Measurements from ENCODE around the gene CDC20B. TPM values are rescaled to one million over a fixed set of nuclear protein-coding genes. Genes with fewer than 3 reads are reported as not detected.
"Not testable (repeated sequence)": the region's sequence is repeated elsewhere in the genome, so short reads cannot be mapped to it uniquely, and the experiment has no call there.

CDC20B gene
- polyA plus RNA-seq, 1 experiment: not detected

- no peak for TF ChIP-seq CTCF (IDR thresholded peaks at IDR 0.05; ENCODE audit: insufficient read depth, low read depth, low read length)
- DNase-seq (ENCODE audit: low read depth): no peak
- POLR2A ChIA-PET: no interaction called here
- CTCF ChIA-PET: interaction anchor here (0.9 to 2.2 kb wide), 2 partner anchors 16 to 152 kb away, joined by 3 to 4 read pairs; no protein-coding TSS in a partner anchor
- Histone ChIP-seq H3K4me3 (ENCODE audit: low read depth, low read length) (no peak overlapping the region), H3K36me3 (ENCODE audit: control insufficient read depth, insufficient read depth, low read length) (no peaks in the 10 kb centered on the region), H3K27me3 (ENCODE audit: control insufficient read depth, insufficient read depth, low read length) (no peaks in the 10 kb centered on the region; the same call in 1 of the 2 replicates)
Measured at GRCh38 chr5:55096182-55096581, 76.8 kb downstream of the CDC20B start.

GRCh38 chr5:55091011-55091410, 82.0 kb downstream of the CDC20B start:
- CTCF ChIA-PET: interaction anchor here (0.6 kb wide), 1 partner anchor 55 kb away, joined by 4 read pairs; no protein-coding TSS in a partner anchor
- POLR2A ChIA-PET; H3K4me3 ChIP-seq (ENCODE audit: low read depth, low read length); H3K27me3 ChIP-seq (ENCODE audit: control insufficient read depth, insufficient read depth, low read length); DNase-seq (ENCODE audit: low read depth); H3K36me3 ChIP-seq (ENCODE audit: control insufficient read depth, insufficient read depth, low read length): not testable (repeated sequence)

- H3K36me3 ChIP-seq (ENCODE audit: control insufficient read depth, insufficient read depth, low read length); H3K4me3 ChIP-seq (ENCODE audit: low read depth, low read length); CTCF ChIA-PET; H3K27me3 ChIP-seq (ENCODE audit: control insufficient read depth, insufficient read depth, low read length); POLR2A ChIA-PET; DNase-seq (ENCODE audit: low read depth): not testable (repeated sequence)
Measured at GRCh38 chr5:55089301-55089700, 83.7 kb downstream of the CDC20B start.

GRCh38 chr5:55081541-55081940, 91.4 kb downstream of the CDC20B start:
- no peak for DNase-seq (ENCODE audit: low read depth)
- CTCF ChIA-PET: interaction anchor here (1.0 kb wide), 1 partner anchor 12 kb away, joined by 3 read pairs; no protein-coding TSS in a partner anchor
- POLR2A ChIA-PET: no interaction called here
- Histone ChIP-seq H3K27me3 (ENCODE audit: control insufficient read depth, insufficient read depth, low read length) (no peaks in the 10 kb centered on the region), H3K4me3 (ENCODE audit: low read depth, low read length) (no peak overlapping the region), H3K36me3 (ENCODE audit: control insufficient read depth, insufficient read depth, low read length) (no peaks in the 10 kb centered on the region)
- TF ChIP-seq CTCF (IDR thresholded peaks at IDR 0.05; ENCODE audit: insufficient read depth, low read depth, low read length): no peak

GRCh38 chr5:55073211-55073610, 99.8 kb downstream of the CDC20B start:
- Histone ChIP-seq H3K36me3 (ENCODE audit: control insufficient read depth, insufficient read depth, low read length) (no peaks in the 10 kb centered on the region), H3K27me3 (ENCODE audit: control insufficient read depth, insufficient read depth, low read length) (no peaks in the 10 kb centered on the region), H3K4me3 (ENCODE audit: low read depth, low read length) (no peak overlapping the region)
- no peak for TF ChIP-seq CTCF (IDR thresholded peaks at IDR 0.05; ENCODE audit: insufficient read depth, low read depth, low read length)
- POLR2A ChIA-PET: no interaction called here
- CTCF ChIA-PET: interaction anchor here (1.8 kb wide), 1 partner anchor 129 kb away, joined by 6 read pairs; no protein-coding TSS in a partner anchor
- no peak for DNase-seq (ENCODE audit: low read depth)

- no peaks in the 10 kb centered on the region for H3K27me3 ChIP-seq (ENCODE audit: control insufficient read depth, insufficient read depth, low read length)
- no peak for DNase-seq (ENCODE audit: low read depth)
- no peak for TF ChIP-seq CTCF (IDR thresholded peaks at IDR 0.05; ENCODE audit: insufficient read depth, low read depth, low read length)
- CTCF ChIA-PET: interaction anchor here (1.8 kb wide), 1 partner anchor 128 kb away, joined by 6 read pairs; no protein-coding TSS in a partner anchor
- H3K36me3 ChIP-seq (ENCODE audit: control insufficient read depth, insufficient read depth, low read length): no peaks in the 10 kb centered on the region
- H3K4me3 ChIP-seq (ENCODE audit: low read depth, low read length): no peak overlapping the region
- POLR2A ChIA-PET: no interaction called here
Measured at GRCh38 chr5:55072666-55073065, 100.3 kb downstream of the CDC20B start.
